NCI-H2196 treated with DMSO at 0.1 percent for 48 hours (cell line): ENCODE data around the gene PAQR7.
"Not testable (repeated sequence)": the region's sequence is repeated elsewhere in the genome, so short reads cannot be mapped to it uniquely, and the experiment has no call there.

ENCODE experiments used
- DNase-seq: peaks from one replicate; lab custom pipeline; 2025; ENCODE audit not compliant: unreplicated experiment; lab: John Stamatoyannopoulos, UW

PAQR7 gene

GRCh38 chr1:25847929-25848328, 27.6 kb downstream of the PAQR7 start:
- no peak for DNase-seq

- no peak for DNase-seq
Measured at GRCh38 chr1:25845664-25846063, 29.8 kb downstream of the PAQR7 start.

DNA sequence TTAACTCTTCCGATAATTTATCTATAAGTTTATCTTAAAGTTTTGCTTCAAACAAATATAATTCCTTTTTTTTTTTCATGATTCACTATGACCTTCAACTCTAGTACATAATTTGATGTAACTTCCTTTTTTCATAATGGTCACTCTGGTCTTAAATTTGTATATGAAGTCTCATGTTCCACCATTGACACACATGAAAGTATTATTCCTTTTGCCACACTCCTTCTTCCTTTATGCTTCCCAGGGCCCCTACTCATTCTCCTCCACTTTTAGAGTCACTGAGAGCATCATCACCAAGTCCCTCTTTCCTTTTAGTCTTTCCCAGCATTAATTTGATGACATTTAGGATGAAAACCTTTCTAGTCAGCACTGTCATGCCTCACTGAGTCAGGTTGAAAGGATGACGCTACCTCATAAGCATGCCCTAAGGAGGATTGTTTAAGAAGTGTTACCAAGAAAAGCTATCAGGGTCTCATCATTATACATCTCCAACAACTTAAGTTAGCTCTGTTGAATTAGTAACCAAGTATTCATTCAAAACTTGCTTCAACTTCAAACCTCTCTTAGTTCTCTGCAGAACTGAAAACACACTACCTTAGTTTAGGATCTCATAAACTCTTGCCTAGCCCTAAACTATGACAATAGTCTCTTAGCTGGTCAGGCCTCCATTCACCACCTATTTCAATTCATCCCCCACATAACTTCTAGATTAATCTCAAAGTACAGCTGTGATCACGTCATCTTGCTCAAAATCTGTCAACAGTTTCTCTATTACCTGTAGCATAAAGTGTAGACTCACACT, 30.8 kb downstream of the PAQR7 start:
- DNase-seq: no peak

- no peak for DNase-seq
Measured at GRCh38 chr1:25843483-25843882, 32.0 kb downstream of the PAQR7 start.

DNA sequence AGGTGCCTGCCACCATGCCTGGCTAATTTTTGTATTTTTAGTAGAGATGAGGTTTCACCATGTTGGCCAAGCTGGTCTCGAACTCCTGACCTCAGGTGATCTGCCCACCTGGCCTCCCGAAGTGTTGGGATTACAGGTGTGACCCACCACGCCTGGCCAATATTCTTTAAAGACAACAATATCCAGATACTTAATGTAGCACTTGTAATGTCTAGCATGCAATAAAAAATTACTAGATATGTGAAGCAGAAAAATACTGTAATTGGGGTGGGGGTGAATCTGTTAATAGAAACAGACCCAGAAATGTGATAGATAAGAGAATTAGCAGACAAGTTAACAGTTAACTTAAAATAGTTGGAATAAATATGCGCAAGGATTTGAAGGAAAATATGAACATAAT, 35.7 kb downstream of the PAQR7 start:
- not testable (repeated sequence) for DNase-seq

DNA sequence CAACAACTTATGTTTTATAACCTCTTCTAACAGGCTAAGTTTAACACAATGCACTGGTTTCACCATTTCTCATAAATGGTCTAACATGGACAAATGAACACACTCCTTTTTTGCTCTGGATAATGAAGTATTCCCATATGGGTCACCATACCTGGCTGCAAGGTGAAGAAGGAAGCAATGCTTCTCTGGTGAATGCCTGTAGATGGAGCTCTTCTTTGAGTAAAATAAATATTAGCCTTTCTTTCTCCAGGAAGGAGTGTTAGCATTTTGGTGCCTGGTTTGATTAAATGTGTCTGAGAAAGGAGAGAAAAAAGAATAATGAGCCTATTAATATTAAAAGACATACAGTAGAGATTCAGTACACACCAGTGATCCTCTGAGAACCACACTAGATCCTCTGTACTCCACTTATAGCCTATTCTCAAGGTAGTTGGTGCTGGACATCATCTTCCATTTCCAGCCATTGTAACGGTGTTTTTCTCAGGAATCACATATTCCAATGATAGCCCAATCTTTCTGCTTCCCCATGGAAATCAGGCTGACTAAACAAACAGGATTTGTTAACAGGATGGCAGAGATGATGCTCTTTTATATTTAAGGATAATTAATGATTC, 38.1 kb downstream of the PAQR7 start:
- peak; percentile 14 for DNase-seq

GRCh38 chr1:25836695-25837094, 38.8 kb downstream of the PAQR7 start:
- no peak for DNase-seq

DNA sequence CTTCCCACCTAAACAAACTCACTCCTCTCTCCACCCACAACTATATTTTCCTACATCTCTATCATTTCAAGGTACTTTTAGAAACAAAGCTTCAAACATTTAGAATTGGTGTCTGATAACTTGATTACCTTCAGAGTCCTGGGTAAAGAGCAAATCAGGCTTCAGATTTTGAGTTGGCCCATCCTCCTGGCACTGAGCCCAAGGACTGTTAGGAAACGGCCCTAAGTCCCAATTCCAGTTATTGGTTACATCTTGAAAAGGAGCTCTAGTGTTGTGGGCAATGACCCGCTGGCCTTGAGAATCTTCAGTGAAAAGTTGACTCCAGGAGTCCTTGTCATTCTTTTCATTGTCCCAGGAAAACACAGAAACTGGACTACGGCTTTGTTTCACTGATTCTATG, 40.6 kb downstream of the PAQR7 start:
- no peak for DNase-seq

GRCh38 chr1:25833158-25833557, 42.4 kb downstream of the PAQR7 start:
- no peak for DNase-seq

DNA sequence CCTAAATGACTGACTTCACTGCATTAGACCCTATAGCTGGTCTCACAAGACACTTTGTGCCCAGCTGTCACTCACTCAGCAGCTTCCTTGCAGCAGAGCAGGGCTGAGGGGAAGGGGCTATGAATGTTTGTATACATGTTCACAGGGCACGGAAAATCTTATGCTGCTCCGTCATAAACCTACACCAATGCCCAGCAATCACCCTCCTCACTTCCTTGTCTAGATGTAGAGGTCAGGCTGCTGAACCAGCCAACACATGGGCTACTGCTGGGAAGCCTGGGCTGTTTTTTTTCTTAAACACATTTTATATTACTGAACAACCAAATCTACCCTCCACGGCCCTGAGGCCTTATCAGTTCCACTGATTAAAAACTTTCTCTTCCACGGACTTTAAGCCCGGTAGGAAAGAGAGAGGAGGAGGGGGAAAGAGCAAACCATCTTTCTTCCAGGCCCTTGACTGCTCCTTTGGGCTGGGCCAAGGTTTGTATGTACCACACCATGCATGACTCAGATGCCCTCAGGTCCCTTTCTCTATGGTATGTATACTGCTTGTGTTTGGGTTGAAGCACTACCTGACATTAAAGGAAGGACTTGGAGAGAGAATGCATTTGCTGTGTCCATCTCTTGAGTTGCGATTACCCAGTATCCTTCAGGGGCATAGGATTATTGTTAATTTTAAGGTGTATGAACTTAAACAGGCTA, 43.0 kb downstream of the PAQR7 start:
- no peak for DNase-seq

DNA sequence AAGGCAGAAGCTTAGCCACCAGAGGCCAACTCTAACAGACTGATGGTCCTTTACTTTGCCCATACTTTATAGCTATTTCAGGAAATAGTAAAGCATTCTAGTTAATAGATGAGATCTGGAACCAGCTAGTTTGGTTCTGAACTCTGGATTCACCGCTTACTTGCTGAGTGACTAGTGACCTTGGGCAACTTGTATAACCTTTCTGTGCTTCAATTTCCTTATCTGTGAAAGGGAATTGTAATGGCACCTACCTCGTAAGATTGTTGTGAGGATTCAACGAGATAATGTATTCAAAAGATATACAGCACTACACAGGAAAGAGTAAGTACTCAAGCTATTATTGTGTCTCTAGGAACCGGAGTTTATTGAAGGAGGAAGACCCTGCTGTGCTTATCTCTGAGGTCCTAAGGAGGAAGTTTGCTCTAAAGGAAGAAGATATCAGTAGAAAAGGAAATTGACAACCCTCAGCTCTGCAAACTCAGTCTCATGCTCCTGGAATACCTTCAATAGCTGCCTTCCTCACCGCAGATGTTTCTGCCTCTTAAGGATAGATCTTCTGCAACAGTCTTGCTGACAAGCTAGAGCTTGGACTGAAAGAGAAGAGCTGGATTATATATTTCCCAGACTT, 43.8 kb downstream of the PAQR7 start:
- DNase-seq: no peak

- DNase-seq: no peak
Measured at GRCh38 chr1:25829046-25829445, 46.5 kb downstream of the PAQR7 start.

GRCh38 chr1:25828491-25828890, 47.0 kb downstream of the PAQR7 start:
- DNase-seq: no peak

DNA sequence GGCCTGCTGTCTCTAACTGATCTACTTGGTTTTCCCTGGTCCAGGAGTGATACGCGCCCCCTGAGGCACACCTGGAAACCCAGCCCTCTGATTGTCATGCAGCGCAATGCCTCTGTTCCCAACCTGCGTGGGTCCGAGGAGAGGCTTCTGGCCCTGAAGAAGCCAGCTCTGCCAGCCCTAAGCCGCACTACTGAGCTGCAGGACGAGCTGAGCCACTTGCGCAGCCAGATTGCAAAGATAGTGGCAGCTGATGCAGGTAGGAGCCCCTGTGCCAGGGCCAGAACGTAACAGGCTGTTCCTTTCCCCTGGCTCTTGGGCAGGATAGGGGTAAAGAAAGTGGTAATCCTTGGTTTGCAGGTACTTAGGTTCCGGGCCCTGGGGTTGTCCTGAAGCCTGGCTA, 48.9 kb downstream of the PAQR7 start:
- DNase-seq: no peak

- DNase-seq: no peak
Measured at GRCh38 chr1:25825605-25826004, 49.9 kb downstream of the PAQR7 start.

DNA sequence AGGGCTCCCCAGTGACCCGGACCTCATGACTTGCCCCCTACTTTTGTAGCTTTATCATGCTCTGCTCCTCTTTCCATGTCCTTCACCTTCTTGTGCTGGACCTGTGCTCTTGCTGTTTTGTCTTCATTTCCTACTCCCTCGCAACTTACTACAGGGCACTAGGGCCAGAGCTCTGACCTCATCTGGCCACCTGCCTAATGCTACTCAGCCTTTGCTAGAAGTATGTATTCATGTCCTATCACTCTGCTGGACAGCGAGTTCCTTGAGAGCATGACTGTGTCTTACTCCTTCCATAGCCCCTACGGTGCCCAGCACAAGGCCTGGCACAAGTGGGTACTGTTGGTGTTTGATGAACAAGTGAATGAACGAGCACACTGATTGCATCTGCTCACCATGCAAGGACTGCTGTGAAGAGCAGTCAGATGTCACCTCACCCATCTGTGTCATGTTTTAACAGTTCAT, 53.8 kb downstream of the PAQR7 start:
- peak; percentile 25 for DNase-seq

- no peak for DNase-seq
Measured at GRCh38 chr1:25821112-25821476, 54.4 kb downstream of the PAQR7 start.

- DNase-seq: peak; percentile 11
Measured at GRCh38 chr1:25820247-25821111, 55.0 kb downstream of the PAQR7 start.

GRCh38 chr1:25819491-25820246, 55.8 kb downstream of the PAQR7 start, which contains the start of gene MTFR1L:
Gene MTFR1L, plus strand, starts transcription at chr1:25819954. Its CDS starts 3,151 bp downstream, at chr1:25823105.
- peak; percentile 70 for DNase-seq

DNA sequence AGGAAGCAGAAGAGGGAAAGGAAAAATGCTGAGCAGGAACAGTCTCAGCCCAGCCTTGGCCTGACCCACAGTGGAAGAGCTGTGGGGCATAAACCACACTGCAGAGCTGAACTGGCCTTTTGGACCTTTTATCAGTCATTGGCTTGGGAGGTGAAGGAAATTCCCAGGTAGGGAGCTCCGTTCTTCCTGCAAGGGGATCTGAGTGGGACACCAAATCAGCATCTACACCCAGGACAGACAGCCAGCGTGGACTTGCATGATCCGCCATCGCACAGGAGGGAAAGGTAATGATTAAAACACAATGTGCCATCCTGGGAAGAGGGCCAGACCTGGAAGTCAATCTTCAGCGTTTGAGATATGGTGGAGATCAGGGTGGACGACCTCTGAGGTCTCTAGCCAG, 56.9 kb downstream of the PAQR7 start:
- no peak for DNase-seq
